ENCODE data around the gene AXL. TPM values are rescaled to one million over a fixed set of nuclear protein-coding genes. Genes with fewer than 3 reads are reported as not detected.
A peak's percentile ranks its signal among the peaks of the same experiment; 100 is the strongest.

The AXL gene
- total and polyA plus RNA-seq, 9 of the 15 experiments (the other 6 are each of a cell fraction or from before 2014, with no cell fraction given), result 0.80 to 6.6 (median 1.6) TPM

DNA sequence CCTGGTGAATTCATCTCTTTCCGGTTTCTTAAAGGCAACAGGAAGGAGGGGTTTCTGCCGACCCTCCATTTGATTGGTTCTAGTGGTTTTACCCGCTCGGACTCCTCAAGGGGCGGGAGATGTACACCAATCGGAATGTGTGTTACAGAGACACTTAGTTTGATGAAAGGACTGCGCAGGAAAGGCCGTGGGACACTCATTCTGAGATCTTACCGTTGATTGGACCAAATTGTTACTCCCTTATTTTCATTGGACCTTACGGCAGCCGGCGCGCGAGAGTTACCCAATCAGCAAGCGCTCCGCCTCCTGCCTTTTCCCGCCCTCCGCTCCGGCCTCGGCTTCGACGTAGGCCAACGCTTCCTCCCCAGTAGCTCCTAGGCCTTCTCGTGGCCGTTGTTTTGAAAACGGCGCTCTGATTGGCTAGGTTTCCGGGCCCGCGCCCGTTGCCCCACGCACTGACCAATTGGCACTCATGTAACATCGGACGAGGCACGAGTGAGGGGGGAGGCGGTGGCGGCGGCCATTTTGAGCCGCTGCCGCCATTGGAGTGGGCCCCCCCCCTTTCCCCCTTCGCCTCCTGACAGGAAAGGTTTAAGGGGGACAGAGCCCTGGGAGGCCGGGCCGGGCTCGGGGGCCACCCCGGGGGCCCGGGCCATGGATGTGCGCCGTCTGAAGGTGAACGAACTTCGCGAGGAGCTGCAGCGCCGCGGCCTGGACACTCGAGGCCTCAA, 45.0 kb downstream of the AXL start, which contains the start of gene HNRNPUL1 (continued):
- TF ChIP-seq, protein P1, sequence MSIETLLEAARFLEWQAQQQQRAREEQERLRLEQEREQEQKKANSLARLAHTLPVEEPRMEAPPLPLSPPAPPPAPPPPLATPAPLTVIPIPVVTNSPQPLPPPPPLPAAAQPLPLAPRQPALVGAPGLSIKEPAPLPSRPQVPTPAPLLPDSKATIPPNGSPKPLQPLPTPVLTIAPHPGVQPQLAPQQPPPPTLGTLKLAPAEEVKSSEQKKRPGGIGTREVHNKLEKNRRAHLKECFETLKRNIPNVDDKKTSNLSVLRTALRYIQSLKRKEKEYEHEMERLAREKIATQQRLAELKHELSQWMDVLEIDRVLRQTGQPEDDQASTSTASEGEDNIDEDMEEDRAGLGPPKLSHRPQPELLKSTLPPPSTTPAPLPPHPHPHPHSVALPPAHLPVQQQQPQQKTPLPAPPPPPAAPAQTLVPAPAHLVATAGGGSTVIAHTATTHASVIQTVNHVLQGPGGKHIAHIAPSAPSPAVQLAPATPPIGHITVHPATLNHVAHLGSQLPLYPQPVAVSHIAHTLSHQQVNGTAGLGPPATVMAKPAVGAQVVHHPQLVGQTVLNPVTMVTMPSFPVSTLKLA (conservative IDR thresholded peaks at IDR 0.05), result peak; percentile 79 to 88
- no peak for TF ChIP-seq SREBF1 (IDR thresholded peaks at IDR 0.05; ENCODE audit: borderline replicate concordance, low read depth, low read length)
- peak; percentile 56; the same call in 1 of the 2 replicates for TF ChIP-seq TRIM28 (IDR thresholded peaks at IDR 0.05)
- TF ChIP-seq ARID1B (IDR thresholded peaks at IDR 0.05), result no peak
- TF ChIP-seq TAF7 (tag; IDR thresholded peaks at IDR 0.05), result peak; percentile 77
- no peak for TF ChIP-seq PRPF4 (IDR thresholded peaks at IDR 0.05; ENCODE audit: insufficient read depth, low read depth, low read length, poor library complexity, severe bottlenecking)
- TF ChIP-seq, protein P2, sequence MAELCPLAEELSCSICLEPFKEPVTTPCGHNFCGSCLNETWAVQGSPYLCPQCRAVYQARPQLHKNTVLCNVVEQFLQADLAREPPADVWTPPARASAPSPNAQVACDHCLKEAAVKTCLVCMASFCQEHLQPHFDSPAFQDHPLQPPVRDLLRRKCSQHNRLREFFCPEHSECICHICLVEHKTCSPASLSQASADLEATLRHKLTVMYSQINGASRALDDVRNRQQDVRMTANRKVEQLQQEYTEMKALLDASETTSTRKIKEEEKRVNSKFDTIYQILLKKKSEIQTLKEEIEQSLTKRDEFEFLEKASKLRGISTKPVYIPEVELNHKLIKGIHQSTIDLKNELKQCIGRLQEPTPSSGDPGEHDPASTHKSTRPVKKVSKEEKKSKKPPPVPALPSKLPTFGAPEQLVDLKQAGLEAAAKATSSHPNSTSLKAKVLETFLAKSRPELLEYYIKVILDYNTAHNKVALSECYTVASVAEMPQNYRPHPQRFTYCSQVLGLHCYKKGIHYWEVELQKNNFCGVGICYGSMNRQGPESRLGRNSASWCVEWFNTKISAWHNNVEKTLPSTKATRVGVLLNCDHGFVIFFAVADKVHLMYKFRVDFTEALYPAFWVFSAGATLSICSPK (IDR thresholded peaks at IDR 0.05; ENCODE audit: borderline replicate concordance), result peak; percentile 99
- no peak for TF ChIP-seq CHD4 (IDR thresholded peaks at IDR 0.05; ENCODE audit: insufficient read depth, insufficient replicate concordance, low read depth, low read length, poor library complexity, severe bottlenecking)
- TF ChIP-seq FOSL1 (tag; conservative IDR thresholded peaks at IDR 0.05), result peak; percentile 59
- 0 out of 2 replicates have a peak, but pooled peaks have one; percentile 49 for TF ChIP-seq ZC3H11A (IDR thresholded peaks at IDR 0.05; ENCODE audit: low read depth, low read length)
- peak; percentile 96 for TF ChIP-seq ZZZ3 (IDR thresholded peaks at IDR 0.05)
- TF ChIP-seq, protein P3, sequence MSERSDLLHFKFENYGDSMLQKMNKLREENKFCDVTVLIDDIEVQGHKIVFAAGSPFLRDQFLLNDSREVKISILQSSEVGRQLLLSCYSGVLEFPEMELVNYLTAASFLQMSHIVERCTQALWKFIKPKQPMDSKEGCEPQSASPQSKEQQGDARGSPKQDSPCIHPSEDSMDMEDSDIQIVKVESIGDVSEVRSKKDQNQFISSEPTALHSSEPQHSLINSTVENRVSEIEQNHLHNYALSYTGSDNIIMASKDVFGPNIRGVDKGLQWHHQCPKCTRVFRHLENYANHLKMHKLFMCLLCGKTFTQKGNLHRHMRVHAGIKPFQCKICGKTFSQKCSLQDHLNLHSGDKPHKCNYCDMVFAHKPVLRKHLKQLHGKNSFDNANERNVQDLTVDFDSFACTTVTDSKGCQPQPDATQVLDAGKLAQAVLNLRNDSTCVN (CRISPR knock-in tag; IDR thresholded peaks at IDR 0.05), result no peak
- no peak; the same call in 1 of the 2 replicates for TF ChIP-seq KAT7 (CRISPR knock-in tag; IDR thresholded peaks at IDR 0.05; ENCODE audit: borderline replicate concordance)
- TF ChIP-seq NFRKB (IDR thresholded peaks at IDR 0.05; ENCODE audit: low read depth), result peak; percentile 100
- TF ChIP-seq, protein P4, sequence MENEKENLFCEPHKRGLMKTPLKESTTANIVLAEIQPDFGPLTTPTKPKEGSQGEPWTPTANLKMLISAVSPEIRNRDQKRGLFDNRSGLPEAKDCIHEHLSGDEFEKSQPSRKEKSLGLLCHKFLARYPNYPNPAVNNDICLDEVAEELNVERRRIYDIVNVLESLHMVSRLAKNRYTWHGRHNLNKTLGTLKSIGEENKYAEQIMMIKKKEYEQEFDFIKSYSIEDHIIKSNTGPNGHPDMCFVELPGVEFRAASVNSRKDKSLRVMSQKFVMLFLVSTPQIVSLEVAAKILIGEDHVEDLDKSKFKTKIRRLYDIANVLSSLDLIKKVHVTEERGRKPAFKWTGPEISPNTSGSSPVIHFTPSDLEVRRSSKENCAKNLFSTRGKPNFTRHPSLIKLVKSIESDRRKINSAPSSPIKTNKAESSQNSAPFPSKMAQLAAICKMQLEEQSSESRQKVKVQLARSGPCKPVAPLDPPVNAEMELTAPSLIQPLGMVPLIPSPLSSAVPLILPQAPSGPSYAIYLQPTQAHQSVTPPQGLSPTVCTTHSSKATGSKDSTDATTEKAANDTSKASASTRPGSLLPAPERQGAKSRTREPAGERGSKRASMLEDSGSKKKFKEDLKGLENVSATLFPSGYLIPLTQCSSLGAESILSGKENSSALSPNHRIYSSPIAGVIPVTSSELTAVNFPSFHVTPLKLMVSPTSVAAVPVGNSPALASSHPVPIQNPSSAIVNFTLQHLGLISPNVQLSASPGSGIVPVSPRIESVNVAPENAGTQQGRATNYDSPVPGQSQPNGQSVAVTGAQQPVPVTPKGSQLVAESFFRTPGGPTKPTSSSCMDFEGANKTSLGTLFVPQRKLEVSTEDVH (IDR thresholded peaks at IDR 0.05; ENCODE audit: low read depth, partially characterized antibody), result peak; percentile 95
- no peak for TF ChIP-seq SMC3 (conservative IDR thresholded peaks at IDR 0.05; ENCODE audit: insufficient read depth, low read depth, low read length)
- TF ChIP-seq, protein P5, sequence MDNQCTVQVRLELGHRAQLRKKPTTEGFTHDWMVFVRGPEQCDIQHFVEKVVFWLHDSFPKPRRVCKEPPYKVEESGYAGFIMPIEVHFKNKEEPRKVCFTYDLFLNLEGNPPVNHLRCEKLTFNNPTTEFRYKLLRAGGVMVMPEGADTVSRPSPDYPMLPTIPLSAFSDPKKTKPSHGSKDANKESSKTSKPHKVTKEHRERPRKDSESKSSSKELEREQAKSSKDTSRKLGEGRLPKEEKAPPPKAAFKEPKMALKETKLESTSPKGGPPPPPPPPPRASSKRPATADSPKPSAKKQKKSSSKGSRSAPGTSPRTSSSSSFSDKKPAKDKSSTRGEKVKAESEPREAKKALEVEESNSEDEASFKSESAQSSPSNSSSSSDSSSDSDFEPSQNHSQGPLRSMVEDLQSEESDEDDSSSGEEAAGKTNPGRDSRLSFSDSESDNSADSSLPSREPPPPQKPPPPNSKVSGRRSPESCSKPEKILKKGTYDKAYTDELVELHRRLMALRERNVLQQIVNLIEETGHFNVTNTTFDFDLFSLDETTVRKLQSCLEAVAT (IDR thresholded peaks at IDR 0.05), result peak; percentile 49 to 98; a peak in 3 of 4 replicates
